Measurements from ENCODE around the gene LECT2. TPM values are rescaled to one million over a fixed set of nuclear protein-coding genes. Genes with fewer than 3 reads are reported as not detected.

The LECT2 gene
- total RNA-seq, result not detected

- no peak within 1 kb of the TSS for H3K27ac ChIP-seq
- no peaks in the 10 kb centered on the region for H3K27me3 ChIP-seq
- intact Hi-C loops (cut with DNase I), result no loop called here
- H3K9me3 ChIP-seq, result no peaks in the 10 kb centered on the region
- H3K36me3 ChIP-seq, result no peaks in the 10 kb centered on the region
- no peak for DNase-seq (ENCODE audit: low spot score in 2 of 2)
- TF ChIP-seq CTCF (IDR thresholded peaks at IDR 0.05), result no peak
- no peaks in the 10 kb centered on the region for H3K4me1 ChIP-seq
- H3K4me3 ChIP-seq, result no peak within 1 kb of the TSS
These were observed at the start of gene LECT2 for GRCh38 chr5:135954899-135955298. Gene LECT2 (minus strand): TSS chr5:135954983. CDS start chr5:135954833, 150 bp downstream.

- intact Hi-C loops (cut with DNase I), result no loop called here
- Histone ChIP-seq H3K9me3 (no peaks in the 10 kb centered on the region), H3K27me3 (no peaks in the 10 kb centered on the region), H3K4me1 (no peaks in the 10 kb centered on the region), H3K36me3 (no peaks in the 10 kb centered on the region), H3K27ac (no peak overlapping the region), H3K4me3 (no peak overlapping the region)
- DNase-seq (ENCODE audit: low spot score in 2 of 2), result no peak
- no peak for TF ChIP-seq CTCF (IDR thresholded peaks at IDR 0.05)
These were observed 49.7 kb upstream of the LECT2 start for GRCh38 chr5:136004436-136004835.

GRCh38 chr5:136001466-136001981 is 46.7 kb upstream of the LECT2 start:
- no peak overlapping the region for H3K27ac ChIP-seq
- no peaks in the 10 kb centered on the region for H3K9me3 ChIP-seq
- no peak for DNase-seq (ENCODE audit: low spot score in 2 of 2)
- H3K4me3 ChIP-seq, result no peak overlapping the region
- H3K27me3 ChIP-seq, result no peaks in the 10 kb centered on the region
- TF ChIP-seq CTCF (IDR thresholded peaks at IDR 0.05), result no peak
- intact Hi-C loops (cut with DNase I), result no loop called here
- H3K4me1 ChIP-seq, result peaks cover 0 to 3% of the 10 kb centered on the region in 2 donors
- no peaks in the 10 kb centered on the region for H3K36me3 ChIP-seq

- Histone ChIP-seq H3K27me3 (no peaks in the 10 kb centered on the region), H3K9me3 (no peaks in the 10 kb centered on the region), H3K4me1 (peaks cover 0 to 6% of the 10 kb centered on the region in 2 donors), H3K27ac (no peak overlapping the region), H3K36me3 (no peaks in the 10 kb centered on the region), H3K4me3 (no peak overlapping the region)
- no peak for DNase-seq (ENCODE audit: low spot score in 2 of 2)
- intact Hi-C loops (cut with DNase I), result no loop called here
- TF ChIP-seq CTCF (IDR thresholded peaks at IDR 0.05), result no peak
These were observed 46.1 kb upstream of the LECT2 start for GRCh38 chr5:136000932-136001331.

GRCh38 chr5:136000147-136000546 is 45.4 kb upstream of the LECT2 start:
- Histone ChIP-seq H3K36me3 (no peaks in the 10 kb centered on the region), H3K27me3 (no peaks in the 10 kb centered on the region), H3K27ac (no peak overlapping the region), H3K9me3 (no peaks in the 10 kb centered on the region), H3K4me1 (peaks cover 0 to 6% of the 10 kb centered on the region in 2 donors), H3K4me3 (no peak overlapping the region)
- TF ChIP-seq CTCF (IDR thresholded peaks at IDR 0.05), result no peak
- intact Hi-C loops (cut with DNase I), result no loop called here
- DNase-seq (ENCODE audit: low spot score in 2 of 2), result no peak
